ENCODE results near the gene TBC1D26. TPM values are rescaled to one million over a fixed set of nuclear protein-coding genes. Genes with fewer than 3 reads are reported as not detected.
"Not testable (repeated sequence)": the region's sequence is repeated elsewhere in the genome, so short reads cannot be mapped to it uniquely, and the experiment has no call there.

Gene TBC1D26
- polyA plus RNA-seq, 3 donors, result 0.05 TPM; not detected in 2

- 90 to 94% (median 94%) methylated on average over 9 of the region's 9 CpGs for WGBS, 3 donors
- no peak overlapping the region for H3K27ac ChIP-seq (ENCODE audit: low read depth, low read length)
Observed at GRCh38 chr17:15741624-15742023, 9.5 kb downstream of the TBC1D26 start.

- no peak overlapping the region for H3K27ac ChIP-seq (ENCODE audit: low read depth, low read length)
- WGBS, 3 donors, result 72 to 84% (median 80%) methylated on average over 15 of the region's 15 CpGs
Observed at GRCh38 chr17:15742051-15742795, 10.1 kb downstream of the TBC1D26 start.

GRCh38 chr17:15742921-15743320, 10.8 kb downstream of the TBC1D26 start:
- no peak overlapping the region for H3K27ac ChIP-seq (ENCODE audit: low read depth, low read length)
- WGBS, 3 donors, result 91 to 97% (median 95%) methylated on average over 7 of the region's 7 CpGs

GRCh38 chr17:15744074-15744676, 12.1 kb downstream of the TBC1D26 start:
- H3K27ac ChIP-seq (ENCODE audit: low read depth, low read length), result no peak overlapping the region
- WGBS, 3 donors, result 67 to 77% (median 74%) methylated on average over 7 of the region's 7 CpGs

- 52 to 60% (median 58%) methylated on average over 2 of the region's 2 CpGs for WGBS, 3 donors
- no peak overlapping the region for H3K27ac ChIP-seq (ENCODE audit: low read depth, low read length)
Observed at GRCh38 chr17:15744885-15745284, 12.8 kb downstream of the TBC1D26 start.

GRCh38 chr17:15749403-15749802, 17.3 kb downstream of the TBC1D26 start:
- not testable (repeated sequence) for H3K27ac ChIP-seq (ENCODE audit: low read depth, low read length)
- 16 to 41% (median 20%) methylated on average over 18 to 29 of the region's 36 CpGs for WGBS, 3 donors

GRCh38 chr17:15768865-15769533, 36.9 kb downstream of the TBC1D26 start:
- 68 to 87% (median 85%) methylated on average over 7 to 8 of the region's 14 CpGs for WGBS, 3 donors
- H3K27ac ChIP-seq (ENCODE audit: low read depth, low read length), result not testable (repeated sequence)

GRCh38 chr17:15770679-15771078, 38.6 kb downstream of the TBC1D26 start:
- 72 to 82% (median 81%) methylated on average over 5 to 7 of the region's 7 CpGs for WGBS, 3 donors
- H3K27ac ChIP-seq (ENCODE audit: low read depth, low read length), result not testable (repeated sequence)

- H3K27ac ChIP-seq (ENCODE audit: low read depth, low read length), result no peak overlapping the region
Observed at GRCh38 chr17:15776871-15777270, 44.8 kb downstream of the TBC1D26 start.

- H3K27ac ChIP-seq (ENCODE audit: low read depth, low read length), result no peak overlapping the region
- 69 to 88% (median 75%) methylated on average over 1 of the region's 1 CpG for WGBS, 3 donors
Observed at GRCh38 chr17:15777297-15777696, 45.2 kb downstream of the TBC1D26 start.

- WGBS, 3 donors, result 92 to 95% (median 92%) methylated on average over 4 of the region's 4 CpGs
- H3K27ac ChIP-seq (ENCODE audit: low read depth, low read length), result no peak overlapping the region
Observed at GRCh38 chr17:15777717-15778116, 45.6 kb downstream of the TBC1D26 start.

- no peak overlapping the region for H3K27ac ChIP-seq (ENCODE audit: low read depth, low read length)
- 76 to 89% (median 82%) methylated on average over 1 of the region's 1 CpG for WGBS, 3 donors
Observed at GRCh38 chr17:15779119-15779518, 47.0 kb downstream of the TBC1D26 start.

- H3K27ac ChIP-seq (ENCODE audit: low read depth, low read length), result no peak overlapping the region
Observed at GRCh38 chr17:15780188-15780587, 48.1 kb downstream of the TBC1D26 start.

- 3 to 12% (median 7%) methylated on average over 32 of the region's 32 CpGs for WGBS, 3 donors
- no peak overlapping the region for H3K27ac ChIP-seq (ENCODE audit: low read depth, low read length)
Observed at GRCh38 chr17:15782866-15783265, 50.8 kb downstream of the TBC1D26 start.

GRCh38 chr17:15783461-15783860, 51.4 kb downstream of the TBC1D26 start:
- 89 to 93% (median 90%) methylated on average over 2 of the region's 2 CpGs for WGBS, 3 donors

GRCh38 chr17:15784351-15784750, 52.3 kb downstream of the TBC1D26 start:
- 69 to 86% (median 84%) methylated on average over 2 of the region's 2 CpGs for WGBS, 3 donors
- not testable (repeated sequence) for H3K27ac ChIP-seq (ENCODE audit: low read depth, low read length)

More at GRCh38 chr17:15783461-15783860, 51.4 kb downstream of the TBC1D26 start:
- H3K27ac ChIP-seq (ENCODE audit: low read depth, low read length), result no peak overlapping the region

GRCh38 chr17:15787363-15788075, 55.4 kb downstream of the TBC1D26 start:
- WGBS, 3 donors, result 93 to 98% (median 95%) methylated on average over 29 of the region's 29 CpGs
- H3K27ac ChIP-seq (ENCODE audit: low read depth, low read length), result not testable (repeated sequence)

- no CpG with 5 or more reads among the region's 2 CpGs for WGBS, 3 donors
Observed at GRCh38 chr17:15788365-15788764, 56.3 kb downstream of the TBC1D26 start.

More at GRCh38 chr17:15788365-15788764, 56.3 kb downstream of the TBC1D26 start:
- not testable (repeated sequence) for H3K27ac ChIP-seq (ENCODE audit: low read depth, low read length)

All from adipose tissue (tissue), 3 donors.